Right cardiac atrium (tissue), 5 donors: ENCODE measurements around the gene OVOL1. TPM values are rescaled to one million over a fixed set of nuclear protein-coding genes. Genes with fewer than 3 reads are reported as not detected.
"Not testable (repeated sequence)": the region's sequence is repeated elsewhere in the genome, so short reads cannot be mapped to it uniquely, and the experiment has no call there.

ENCODE experiments used
- ATAC-seq, 2 donors: fragments of 200-7000 bp; cut with Tn5 transposase; one replicate each; pipeline versions ENCODE4 v1.8.0 to v1.9.1; 2020; ENCODE audit warnings: moderate library complexity in 2 of 2, mild to moderate bottlenecking in 1 of 2
- DNase-seq, 3 donors: peaks; one replicate each; pipeline ENCODE4 v3.0.0-alpha.2; 2020
- H3K27ac ChIP-seq: one replicate; pipeline ENCODE4 v1.5.1; 2013; ENCODE audit warnings: mild to moderate bottlenecking, low read length, control low read depth, moderate library complexity
- H3K27me3 ChIP-seq: one replicate; pipeline ENCODE4 v1.6.1; 2013; ENCODE audit not compliant: control insufficient read depth, insufficient read depth
- H3K4me1 ChIP-seq: one replicate; pipeline ENCODE4 v1.6.1; 2013; ENCODE audit warnings: low read length; ENCODE audit not compliant: control insufficient read depth, insufficient read depth
- H3K4me3 ChIP-seq: one replicate; pipeline ENCODE4 v1.5.1; 2013; ENCODE audit warnings: low read length, control low read depth
- H3K9me3 ChIP-seq: one replicate; pipeline ENCODE4 v1.6.1; 2013; ENCODE audit warnings: low read length; ENCODE audit not compliant: control insufficient read depth
- WGBS: extraction: QIAGEN DNeasy Blood & Tissue Kit; methylation state at CpG from one replicate; pipeline ENCODE4 v1.1.7; 2013; 5-methylcytosine and 5-hydroxymethylcytosine counted together
- intact Hi-C, 4 donors: fragments of 100-400 bp; cut with DNase I; formaldehyde crosslinking; loops; one replicate each; pipeline versions ENCODE4 v1.11.0 to v1.14.0; 2022 to 2023
- polyA plus RNA-seq: library from polyadenylated mRNA; stranded (reverse); fragments of 200-250 nt; gene quantifications from one replicate; pipeline ENCODE4 v1.2.3, GENCODE V29; 2013
- total RNA-seq, 4 donors: library from RNA; stranded (reverse); fragmentation: NEBNext Ultra II Directional; extraction: Animal tissue kit (Norgen Biotek cat#: 25700); gene quantifications; one replicate each; pipeline ENCODE4 v1.2.1, GENCODE V29; 2021
- donor health status: healthy with polysubstance abuse.
- donor health status: DM: no; HTN: yes; CAD: no.
- donor health status: DM: no; HTN: no; CAD: no.
- donor health status: DM: no; HTN: yes; CAD: no; lungs with severe emphysema.
- donor health status: DM: yes; HTN: yes; CAD: no.

Gene OVOL1
- total and polyA plus RNA-seq, 5 donors, result not detected

GRCh38 chr11:65766535-65766934 is 20.3 kb upstream of the OVOL1 start:
- DNase-seq (no peak), ATAC-seq (no peak)
- H3K9me3 ChIP-seq, result no peaks in the 10 kb centered on the region
- H3K27ac ChIP-seq, result no peak overlapping the region
- intact Hi-C loops, result no loop called here
- no peaks in the 10 kb centered on the region for H3K27me3 ChIP-seq
- WGBS, result 64% methylated on average over 7 of the region's 7 CpGs
- H3K4me1 ChIP-seq, result no peaks in the 10 kb centered on the region
- no peak overlapping the region for H3K4me3 ChIP-seq

- 74% methylated on average over 10 of the region's 10 CpGs for WGBS
- H3K4me1 ChIP-seq, result no peaks in the 10 kb centered on the region
- no peaks in the 10 kb centered on the region for H3K9me3 ChIP-seq
- H3K27ac ChIP-seq, result no peak overlapping the region
- ATAC-seq, result no peak
- no peak for DNase-seq
- H3K27me3 ChIP-seq, result no peaks in the 10 kb centered on the region
- intact Hi-C loops, result no loop called here
- H3K4me3 ChIP-seq, result no peak overlapping the region
Measured at GRCh38 chr11:65767406-65767805, 19.5 kb upstream of the OVOL1 start.

GRCh38 chr11:65767806-65768205 is 19.1 kb upstream of the OVOL1 start:
- ATAC-seq, H3K27me3 ChIP-seq, intact Hi-C loops, DNase-seq, H3K4me1 ChIP-seq, H3K27ac ChIP-seq, H3K9me3 ChIP-seq, H3K4me3 ChIP-seq: not testable (repeated sequence)
- 85% methylated on average over 5 of the region's 5 CpGs for WGBS

- Histone ChIP-seq H3K4me3 (no peak overlapping the region), H3K27me3 (no peaks in the 10 kb centered on the region), H3K4me1 (no peaks in the 10 kb centered on the region), H3K27ac (no peak overlapping the region), H3K9me3 (no peaks in the 10 kb centered on the region)
- intact Hi-C loops, result loop anchor here in 1 of 4 donors (10.0 kb wide), 1 partner anchor 56 kb away; the partner anchor contains the start of gene KAT5
- no peak for ATAC-seq
- WGBS, result 81% methylated on average over 12 of the region's 12 CpGs
- DNase-seq, result no peak
Measured at GRCh38 chr11:65770951-65771567, 15.8 kb upstream of the OVOL1 start.

- H3K27ac ChIP-seq, result no peak overlapping the region
- 75% methylated on average over 6 of the region's 6 CpGs for WGBS
- no peak for DNase-seq
- H3K4me3 ChIP-seq, result no peak overlapping the region
- H3K9me3 ChIP-seq, result no peaks in the 10 kb centered on the region
- no peaks in the 10 kb centered on the region for H3K4me1 ChIP-seq
- intact Hi-C loops, result loop anchor here in 1 of 4 donors (10.0 kb wide), 1 partner anchor 57 kb away; the partner anchor contains the start of gene KAT5
- H3K27me3 ChIP-seq, result no peaks in the 10 kb centered on the region
- ATAC-seq, result no peak
Measured at GRCh38 chr11:65771589-65772112, 15.2 kb upstream of the OVOL1 start.

GRCh38 chr11:65773784-65774411 is 13.0 kb upstream of the OVOL1 start:
- Histone ChIP-seq H3K9me3 (no peaks in the 10 kb centered on the region), H3K4me3 (no peak overlapping the region), H3K4me1 (no peaks in the 10 kb centered on the region), H3K27ac (no peak overlapping the region), H3K27me3 (no peaks in the 10 kb centered on the region)
- WGBS, result 62% methylated on average over 8 of the region's 8 CpGs
- intact Hi-C loops, result loop anchor here in 1 of 4 donors (10.0 kb wide), 1 partner anchor 59 kb away; the partner anchor contains the start of gene KAT5
- no peak for DNase-seq
- no peak for ATAC-seq

GRCh38 chr11:65774525-65775306 is 12.1 kb upstream of the OVOL1 start:
- no peaks in the 10 kb centered on the region for H3K9me3 ChIP-seq
- WGBS, result 90% methylated on average over 9 of the region's 9 CpGs
- H3K4me3 ChIP-seq, result no peak overlapping the region
- intact Hi-C loops, result loop anchor here in 1 of 4 donors (10.0 kb wide), 1 partner anchor 60 kb away; the partner anchor contains the start of gene KAT5
- DNase-seq (no peak), ATAC-seq (no peak)
- H3K27me3 ChIP-seq, result no peaks in the 10 kb centered on the region
- no peaks in the 10 kb centered on the region for H3K4me1 ChIP-seq
- no peak overlapping the region for H3K27ac ChIP-seq

- H3K9me3 ChIP-seq, result no peaks in the 10 kb centered on the region
- H3K4me3 ChIP-seq, result no peak overlapping the region
- DNase-seq, result no peak
- no peak overlapping the region for H3K27ac ChIP-seq
- WGBS, result 72% methylated on average over 8 of the region's 8 CpGs
- no peaks in the 10 kb centered on the region for H3K27me3 ChIP-seq
- intact Hi-C loops, result loop anchor here in 1 of 4 donors (10.0 kb wide), 1 partner anchor 61 kb away; the partner anchor contains the start of gene KAT5
- no peak for ATAC-seq
- no peaks in the 10 kb centered on the region for H3K4me1 ChIP-seq
Measured at GRCh38 chr11:65776196-65776595, 10.7 kb upstream of the OVOL1 start.

- Histone ChIP-seq H3K4me1 (no peaks in the 10 kb centered on the region), H3K27ac (no peak overlapping the region), H3K4me3 (no peak overlapping the region), H3K9me3 (no peaks in the 10 kb centered on the region), H3K27me3 (no peaks in the 10 kb centered on the region)
- DNase-seq (no peak), ATAC-seq (no peak)
- 88% methylated on average over 8 of the region's 8 CpGs for WGBS
- intact Hi-C loops, result loop anchor here in 1 of 4 donors (10.0 kb wide), 1 partner anchor 62 kb away; the partner anchor contains the start of gene KAT5
Measured at GRCh38 chr11:65776710-65777141, 10.1 kb upstream of the OVOL1 start.

- ATAC-seq, result no peak
- H3K4me1 ChIP-seq, result no peaks in the 10 kb centered on the region
Measured at GRCh38 chr11:65777241-65777640, 9.6 kb upstream of the OVOL1 start.

More at GRCh38 chr11:65777241-65777640, 9.6 kb upstream of the OVOL1 start:
- WGBS, result 82% methylated on average over 8 of the region's 8 CpGs
- DNase-seq, result no peak
- Histone ChIP-seq H3K9me3 (no peaks in the 10 kb centered on the region), H3K4me3 (no peak overlapping the region), H3K27ac (no peak overlapping the region), H3K27me3 (no peaks in the 10 kb centered on the region)
- intact Hi-C loops, result loop anchor here in 1 of 4 donors (10.0 kb wide), 1 partner anchor 62 kb away; the partner anchor contains the start of gene KAT5
